ENCODE results near the gene NGDN.

NGDN gene

GRCh38 chr14:23478109-23478759 is 8.7 kb downstream of the NGDN start:
- DNase-seq = peak; percentile 20

DNA sequence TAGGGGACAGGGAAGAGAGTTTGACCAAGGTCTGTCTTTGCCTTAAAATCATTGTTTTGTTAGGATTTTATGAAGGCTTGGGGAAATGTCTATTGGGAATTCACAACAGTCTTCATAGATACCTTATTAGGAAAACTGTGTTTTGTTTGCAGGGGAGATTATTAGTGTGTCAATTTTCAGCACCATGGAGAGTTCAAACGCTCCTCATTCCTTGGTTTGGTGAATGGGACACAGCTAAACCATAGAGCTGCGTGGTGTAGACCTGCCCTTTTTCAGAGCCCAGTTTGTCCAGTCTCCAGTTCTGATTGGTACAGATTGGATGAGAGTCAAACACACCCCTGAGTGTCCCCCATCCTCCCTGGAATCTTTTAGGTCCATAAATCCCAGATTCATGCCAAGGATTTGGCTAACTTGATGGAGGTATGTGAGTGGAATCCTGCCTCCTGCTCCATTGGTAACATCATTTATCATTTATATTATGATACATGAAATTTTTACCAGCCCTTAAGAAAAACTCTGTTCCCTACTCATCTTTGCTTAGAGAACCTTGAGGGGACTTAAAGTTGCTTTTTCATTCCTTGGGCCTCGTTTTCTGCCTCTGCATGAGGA is 12.0 kb downstream of the NGDN start:
- no peak for DNase-seq

DNA sequence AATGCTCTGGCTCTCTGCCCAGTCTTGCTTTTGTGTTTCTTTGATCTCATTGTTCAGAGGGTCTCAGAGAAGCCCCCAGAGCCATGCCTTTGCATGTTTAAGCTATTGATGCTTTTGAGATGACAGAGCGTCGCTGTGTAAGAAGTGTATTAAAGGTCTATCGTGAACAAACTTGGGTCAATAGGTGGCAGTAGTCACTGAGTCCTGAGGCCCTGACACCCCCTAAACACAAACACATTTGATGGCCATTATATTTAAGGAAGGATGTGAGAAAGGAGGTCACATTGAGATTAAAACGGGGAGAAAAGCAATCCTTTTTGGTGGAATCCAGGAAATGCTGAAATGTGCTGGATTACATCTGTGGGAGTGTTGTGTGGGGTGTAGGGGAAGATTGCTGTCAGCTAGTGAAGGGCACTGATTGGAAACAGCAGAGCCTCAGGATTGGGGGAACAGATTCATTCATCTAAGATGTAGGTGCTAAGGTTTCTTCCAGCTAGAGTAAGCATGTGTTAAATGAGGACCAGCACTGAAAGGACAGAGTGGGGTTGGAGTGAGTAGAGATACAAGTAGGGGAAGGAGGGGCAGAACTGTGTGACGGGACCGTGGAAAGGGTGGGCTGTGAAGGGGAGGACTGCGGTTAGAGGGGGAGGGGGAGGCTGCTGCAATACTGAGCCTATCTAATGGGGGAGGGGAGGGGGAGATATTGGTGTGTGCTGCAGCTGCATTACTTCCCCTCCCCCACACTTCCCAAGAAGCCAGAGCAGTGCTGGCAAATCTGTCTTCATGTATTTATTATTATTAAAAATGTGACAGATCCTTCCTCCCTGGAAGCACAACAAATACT is 12.7 kb downstream of the NGDN start:
- DNase-seq = no peak

GRCh38 chr14:23482823-23483148 is 13.3 kb downstream of the NGDN start:
- no peak for DNase-seq

- DNase-seq = peak; percentile 44
These were observed 13.8 kb downstream of the NGDN start for GRCh38 chr14:23483236-23483854.

DNA sequence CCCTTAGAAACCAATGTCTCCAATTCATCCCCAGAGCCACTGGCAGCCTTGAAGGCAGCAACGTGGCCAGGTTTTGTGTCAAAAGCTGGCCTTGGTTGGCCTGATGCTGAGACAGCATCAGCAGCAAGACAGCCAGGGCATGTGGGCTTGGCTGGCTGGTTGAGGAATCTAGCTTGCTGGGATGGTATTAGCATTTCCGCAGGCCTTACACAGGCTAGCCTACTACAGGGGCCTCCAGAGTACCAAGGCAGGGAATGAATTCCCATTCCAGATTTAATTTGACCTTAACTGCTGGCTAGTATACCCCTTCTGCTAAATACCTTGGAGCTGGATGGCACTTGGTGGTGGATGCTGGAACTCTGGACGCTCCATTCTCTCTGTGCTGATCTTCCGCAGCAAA is 15.8 kb downstream of the NGDN start:
- DNase-seq = no peak

- DNase-seq = no peak
These were observed 16.5 kb downstream of the NGDN start for GRCh38 chr14:23486036-23486435.

DNA sequence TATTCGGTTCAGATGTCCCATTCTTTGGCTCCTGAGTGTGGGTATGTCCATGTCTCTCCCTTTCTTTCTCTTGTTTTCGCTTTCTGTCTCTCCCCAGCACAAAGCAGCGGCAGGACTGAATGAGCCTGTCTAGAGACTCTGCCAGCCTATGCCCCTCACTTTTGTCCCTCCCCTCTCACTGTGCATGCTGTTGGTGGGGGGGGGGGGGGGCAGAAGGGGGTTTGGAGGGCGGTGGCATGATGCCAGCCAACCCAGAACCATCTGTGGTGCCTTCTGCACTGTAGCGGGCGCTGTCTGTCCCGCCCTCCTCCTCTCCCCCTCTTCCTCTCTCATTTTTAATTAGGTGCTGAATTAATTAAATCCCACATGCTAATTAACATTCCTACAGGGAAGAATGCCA is 17.7 kb downstream of the NGDN start:
- DNase-seq = peak; percentile 68

- DNase-seq = no peak
These were observed 23.2 kb downstream of the NGDN start for GRCh38 chr14:23492618-23493272.

DNA sequence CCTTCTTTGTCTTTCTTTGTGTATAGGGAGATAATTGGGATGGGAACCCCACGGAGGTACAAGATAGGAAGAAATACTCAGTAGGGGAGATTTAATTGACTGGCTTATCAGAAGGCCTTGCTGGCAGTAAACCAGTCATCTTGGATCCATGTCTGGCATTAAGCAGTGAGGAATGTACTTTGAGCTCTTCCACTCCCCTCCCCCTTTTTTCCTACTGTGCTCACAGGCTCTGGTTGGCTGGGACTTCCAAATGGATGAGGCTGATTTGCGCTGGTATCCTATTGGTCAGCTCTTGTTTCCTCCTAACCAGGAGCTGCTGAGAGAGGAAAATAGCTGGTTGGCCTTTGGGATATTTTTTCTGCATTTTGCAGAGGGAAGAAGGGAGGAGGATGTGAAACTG is 24.7 kb downstream of the NGDN start:
- no peak for DNase-seq

DNA sequence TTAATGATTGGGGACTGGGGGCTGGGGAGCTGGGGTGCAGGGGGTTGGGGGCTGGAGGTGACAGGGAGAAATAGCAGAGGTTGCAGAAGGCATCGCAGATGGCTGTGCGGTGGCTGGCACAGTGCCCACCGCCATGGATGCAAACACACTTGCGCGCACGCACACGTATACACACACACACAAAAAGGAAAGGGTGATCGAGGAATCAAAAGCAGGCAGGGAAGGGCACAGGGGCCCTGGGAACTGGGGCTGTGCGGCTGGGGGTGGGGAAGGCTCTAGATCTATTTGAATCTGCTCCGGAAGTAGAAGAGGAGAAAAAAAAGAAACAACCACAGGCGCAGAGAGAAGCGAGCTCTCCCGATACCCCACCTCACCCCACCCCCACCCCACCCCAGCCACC is 42.7 kb downstream of the NGDN start:
- DNase-seq = peak; percentile 83

- DNase-seq = peak; percentile 93
These were observed 43.7 kb downstream of the NGDN start for GRCh38 chr14:23513005-23513817.

- peak; percentile 82 for DNase-seq
These were observed 44.5 kb downstream of the NGDN start for GRCh38 chr14:23513818-23514643.

DNA sequence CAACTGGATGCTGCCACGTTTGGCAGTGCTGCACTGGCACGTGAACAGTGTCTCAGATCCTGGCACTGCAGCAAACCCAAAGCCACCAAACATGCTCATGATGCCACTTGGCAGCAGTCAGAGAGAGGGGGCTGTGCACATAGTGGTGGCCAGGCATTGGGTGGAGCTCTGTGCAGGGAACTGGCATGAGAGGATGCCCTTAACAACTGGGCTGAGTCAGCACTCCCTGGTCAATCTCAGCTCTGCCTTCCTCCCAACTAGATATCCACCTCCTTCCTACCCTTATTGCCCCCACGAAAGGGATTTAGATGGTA is 45.1 kb downstream of the NGDN start:
- DNase-seq = no peak

GRCh38 chr14:23517650-23518326 is 48.3 kb downstream of the NGDN start:
- DNase-seq = no peak

DNA sequence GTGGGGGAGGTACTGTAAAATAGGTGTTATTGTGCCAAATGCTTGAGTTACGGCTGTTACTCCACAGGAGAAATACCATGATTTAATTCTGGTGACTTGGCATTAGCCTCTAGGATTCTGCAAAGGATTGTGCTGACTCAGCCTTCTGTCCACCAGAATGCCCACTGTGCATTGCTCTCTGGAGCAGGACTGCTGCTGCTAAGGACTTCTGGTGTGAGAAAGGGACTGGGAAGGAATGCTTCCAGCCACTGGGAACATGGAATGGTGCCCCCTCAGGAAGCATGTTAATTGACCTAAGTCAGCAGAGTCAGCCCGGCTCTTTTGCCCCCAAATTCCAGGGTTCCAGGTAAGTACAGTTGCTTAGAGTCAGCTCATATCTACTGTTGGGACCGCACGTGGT is 49.2 kb downstream of the NGDN start:
- no peak for DNase-seq

DNA sequence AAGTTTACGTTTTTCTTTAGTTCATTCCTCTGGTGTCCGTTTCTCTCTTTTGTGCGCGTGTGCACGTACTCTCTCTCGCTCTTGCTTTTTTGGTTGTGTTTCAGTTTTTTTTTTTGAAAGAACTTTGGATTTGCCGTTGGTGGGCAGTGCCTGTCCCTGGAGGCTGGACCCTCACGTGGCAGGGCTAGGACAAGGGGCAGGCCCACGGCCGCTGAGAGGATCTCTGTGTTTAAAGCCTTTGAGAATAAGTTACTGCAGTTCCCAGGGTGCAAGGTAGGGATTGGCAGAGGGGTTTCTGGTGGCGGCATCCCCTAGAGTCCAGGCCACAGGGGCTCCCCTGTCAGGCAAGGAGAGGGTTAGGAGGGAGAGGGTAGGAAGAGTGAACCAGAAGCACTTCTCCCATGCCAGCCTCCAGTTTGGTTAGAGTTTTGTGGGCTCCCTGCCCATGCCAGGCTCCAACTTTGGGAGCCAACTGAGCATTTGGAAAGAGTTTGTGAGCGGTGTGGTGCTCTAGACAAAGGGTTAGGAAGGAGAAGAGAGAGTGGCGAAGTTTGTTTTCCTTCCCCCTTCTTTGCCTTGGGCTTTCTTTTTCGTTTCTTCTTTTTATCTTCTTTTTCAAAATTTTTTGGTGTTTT is 51.5 kb downstream of the NGDN start:
- DNase-seq = no peak

DNA sequence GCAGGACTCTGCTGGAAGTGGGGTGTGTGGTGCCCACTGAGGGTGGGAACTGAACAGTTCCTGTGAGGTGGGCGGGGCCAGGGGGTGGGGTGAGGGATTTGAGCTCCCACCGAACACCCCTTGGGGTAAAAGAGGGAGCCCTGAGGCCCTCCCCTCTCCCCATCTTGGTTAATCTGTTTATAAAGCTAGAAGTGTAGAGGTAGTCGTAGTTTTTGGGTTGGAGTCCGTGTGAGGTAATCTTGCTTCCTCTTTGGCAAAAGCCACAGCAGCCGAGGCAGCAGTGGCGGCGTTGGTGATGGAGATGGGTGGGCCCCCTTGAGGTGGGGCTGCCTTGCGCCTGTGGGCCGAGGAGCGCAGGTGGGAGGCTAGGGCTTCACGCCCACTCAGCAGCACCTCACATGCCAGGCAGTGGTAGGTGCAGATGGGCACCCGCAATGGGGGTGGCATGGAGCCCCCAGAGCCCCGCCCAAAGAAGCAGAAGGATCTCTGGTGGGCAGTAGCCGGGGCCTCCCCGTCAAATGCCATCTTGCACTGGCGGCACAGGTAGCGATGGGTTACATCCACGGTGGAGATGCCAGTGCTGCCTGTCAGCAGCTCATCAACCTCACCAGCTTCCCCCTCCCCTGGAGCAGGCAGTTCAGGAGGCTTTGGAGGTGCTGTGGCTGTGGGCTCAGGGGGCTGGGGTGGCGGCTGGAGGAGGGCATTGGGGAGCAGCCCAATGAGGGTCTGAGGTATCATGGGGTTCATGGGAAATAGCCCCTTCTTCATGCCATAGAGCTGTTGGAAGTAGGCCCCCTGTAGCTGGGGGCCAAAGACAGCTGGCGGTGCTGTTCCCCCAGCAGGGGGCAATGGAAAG is 52.5 kb downstream of the NGDN start:
- no peak for DNase-seq

- DNase-seq = no peak
These were observed 53.2 kb downstream of the NGDN start for GRCh38 chr14:23522643-23523198.
